DND-41 (cell line): ENCODE measurements around the gene TBC1D22A.
"Not testable (repeated sequence)": the region's sequence is repeated elsewhere in the genome, so short reads cannot be mapped to it uniquely, and the experiment has no call there.

Experiments used
- ATAC-seq: fragments of 200-7000 bp; cut with Tn5 transposase; 3 replicates; pipeline ENCODE4 v1.9.1; 2021; ENCODE audit warnings: low read depth; ENCODE audit not compliant: insufficient read depth
- DNase-seq: peaks from one replicate; pipeline ENCODE4 v3.0.0-alpha.2; 2020
- H2AFZ ChIP-seq: 2 replicates; pipeline ENCODE4 v1.6.0; 2012; ENCODE audit warnings: low read depth, low read length
- H3K27ac ChIP-seq: 2 replicates; pipeline ENCODE4 v1.5.1; 2012; ENCODE audit warnings: low read length, inconsistent platforms
- H3K27me3 ChIP-seq: fragments of 200-600 bp; sonication (generic); 2 replicates; pipeline ENCODE4 v1.6.0; 2012; ENCODE audit warnings: low read length, mild to moderate bottlenecking, inconsistent platforms; ENCODE audit not compliant: insufficient read depth, poor library complexity
- H3K36me3 ChIP-seq: 2 replicates; pipeline ENCODE4 v1.5.1; 2012; ENCODE audit warnings: low read length, inconsistent platforms; ENCODE audit not compliant: insufficient read depth
- H3K4me1 ChIP-seq: 2 replicates; pipeline ENCODE4 v1.5.1; 2012; ENCODE audit warnings: mild to moderate bottlenecking, low read length; ENCODE audit not compliant: insufficient read depth
- H3K4me2 ChIP-seq: 2 replicates; pipeline ENCODE4 v1.6.0; 2012; ENCODE audit warnings: mild to moderate bottlenecking, moderate library complexity, low read length, inconsistent platforms; ENCODE audit not compliant: insufficient read depth
- H3K4me3 ChIP-seq, 2 experiments: fragments of 200-600 bp in 1 of 2; shearing (Covaris generic) in 1 of 2; 2 replicates each; pipeline ENCODE4 v1.5.1; 2012 to 2016; ENCODE audit warnings: inconsistent platforms in 2 of 2, low read length in 2 of 2, mild to moderate bottlenecking in 2 of 2, low read depth in 1 of 2, moderate library complexity in 1 of 2
- H3K79me2 ChIP-seq: 2 replicates; pipeline ENCODE4 v1.6.0; 2012; ENCODE audit warnings: low read length, inconsistent platforms; ENCODE audit not compliant: insufficient read depth
- H3K9ac ChIP-seq: 2 replicates; pipeline ENCODE4 v1.6.0; 2012; ENCODE audit warnings: low read depth, mild to moderate bottlenecking, inconsistent platforms, low read length, moderate library complexity
- H3K9me3 ChIP-seq: 2 replicates; pipeline ENCODE4 v1.5.1; 2012; ENCODE audit warnings: low read length, moderate library complexity, mild to moderate bottlenecking, inconsistent platforms; ENCODE audit not compliant: insufficient read depth, severe bottlenecking
- H4K20me1 ChIP-seq: 2 replicates; pipeline ENCODE4 v1.6.0; 2012; ENCODE audit warnings: low read length; ENCODE audit not compliant: insufficient read depth
- EZH2 ChIP-seq: IDR thresholded peaks from 3 replicates; pipeline ENCODE4 v1.6.1; 2012; ENCODE audit warnings: borderline replicate concordance, low read depth, mild to moderate bottlenecking, moderate library complexity, low read length, inconsistent platforms; ENCODE audit not compliant: severe bottlenecking
- TF ChIP-seq, protein P1 (sequence below): IDR thresholded peaks from 2 replicates; pipeline ENCODE4 v1.5.1; 2012; ENCODE audit warnings: borderline replicate concordance, low read length, moderate library complexity, mild to moderate bottlenecking; ENCODE audit not compliant: poor library complexity, severe bottlenecking; ENCODE audit errors: extremely low read depth

TBC1D22A gene

GRCh38 chr22:47139013-47139789 lies 376.8 kb downstream of the TBC1D22A start:
- no peak overlapping the region for H3K4me3 ChIP-seq
- no peaks in the 10 kb centered on the region for H4K20me1 ChIP-seq
- no peak overlapping the region for H2AFZ ChIP-seq
- H3K9me3 ChIP-seq = no peaks in the 10 kb centered on the region
- H3K4me1 ChIP-seq = no peaks in the 10 kb centered on the region
- DNase-seq (no peak), ATAC-seq (no peak)
- H3K27ac ChIP-seq = no peak overlapping the region
- no peaks in the 10 kb centered on the region; the same call in 1 of the 2 replicates for H3K36me3 ChIP-seq
- H3K79me2 ChIP-seq = no peaks in the 10 kb centered on the region
- H3K9ac ChIP-seq = no peak overlapping the region
- H3K4me2 ChIP-seq = no peak overlapping the region
- TF ChIP-seq EZH2 = no peak
- TF ChIP-seq, protein P1, sequence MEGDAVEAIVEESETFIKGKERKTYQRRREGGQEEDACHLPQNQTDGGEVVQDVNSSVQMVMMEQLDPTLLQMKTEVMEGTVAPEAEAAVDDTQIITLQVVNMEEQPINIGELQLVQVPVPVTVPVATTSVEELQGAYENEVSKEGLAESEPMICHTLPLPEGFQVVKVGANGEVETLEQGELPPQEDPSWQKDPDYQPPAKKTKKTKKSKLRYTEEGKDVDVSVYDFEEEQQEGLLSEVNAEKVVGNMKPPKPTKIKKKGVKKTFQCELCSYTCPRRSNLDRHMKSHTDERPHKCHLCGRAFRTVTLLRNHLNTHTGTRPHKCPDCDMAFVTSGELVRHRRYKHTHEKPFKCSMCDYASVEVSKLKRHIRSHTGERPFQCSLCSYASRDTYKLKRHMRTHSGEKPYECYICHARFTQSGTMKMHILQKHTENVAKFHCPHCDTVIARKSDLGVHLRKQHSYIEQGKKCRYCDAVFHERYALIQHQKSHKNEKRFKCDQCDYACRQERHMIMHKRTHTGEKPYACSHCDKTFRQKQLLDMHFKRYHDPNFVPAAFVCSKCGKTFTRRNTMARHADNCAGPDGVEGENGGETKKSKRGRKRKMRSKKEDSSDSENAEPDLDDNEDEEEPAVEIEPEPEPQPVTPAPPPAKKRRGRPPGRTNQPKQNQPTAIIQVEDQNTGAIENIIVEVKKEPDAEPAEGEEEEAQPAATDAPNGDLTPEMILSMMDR = no peak
- H3K27me3 ChIP-seq = no peaks in the 10 kb centered on the region

GRCh38 chr22:47139790-47140119 lies 377.3 kb downstream of the TBC1D22A start:
- no peak overlapping the region for H3K4me2 ChIP-seq
- no peak overlapping the region for H2AFZ ChIP-seq
- H3K27me3 ChIP-seq = no peaks in the 10 kb centered on the region
- no peaks in the 10 kb centered on the region for H4K20me1 ChIP-seq
- H3K36me3 ChIP-seq = no peaks in the 10 kb centered on the region; the same call in 1 of the 2 replicates
- H3K27ac ChIP-seq = no peak overlapping the region
- ATAC-seq = no peak
- no peak overlapping the region for H3K9ac ChIP-seq
- no peaks in the 10 kb centered on the region for H3K79me2 ChIP-seq
- no peak for DNase-seq
- H3K4me1 ChIP-seq = no peaks in the 10 kb centered on the region
- TF ChIP-seq, protein P1 = no peak
- TF ChIP-seq EZH2 = no peak
- no peak overlapping the region for H3K4me3 ChIP-seq
- H3K9me3 ChIP-seq = no peaks in the 10 kb centered on the region

GRCh38 chr22:47140975-47141374 lies 378.5 kb downstream of the TBC1D22A start:
- H3K9ac ChIP-seq, ATAC-seq, H3K36me3 ChIP-seq, H3K9me3 ChIP-seq, DNase-seq, H3K79me2 ChIP-seq, H3K4me3 ChIP-seq, H4K20me1 ChIP-seq, H2AFZ ChIP-seq, H3K27ac ChIP-seq, H3K27me3 ChIP-seq, H3K4me1 ChIP-seq, H3K4me2 ChIP-seq: not testable (repeated sequence)

DNA sequence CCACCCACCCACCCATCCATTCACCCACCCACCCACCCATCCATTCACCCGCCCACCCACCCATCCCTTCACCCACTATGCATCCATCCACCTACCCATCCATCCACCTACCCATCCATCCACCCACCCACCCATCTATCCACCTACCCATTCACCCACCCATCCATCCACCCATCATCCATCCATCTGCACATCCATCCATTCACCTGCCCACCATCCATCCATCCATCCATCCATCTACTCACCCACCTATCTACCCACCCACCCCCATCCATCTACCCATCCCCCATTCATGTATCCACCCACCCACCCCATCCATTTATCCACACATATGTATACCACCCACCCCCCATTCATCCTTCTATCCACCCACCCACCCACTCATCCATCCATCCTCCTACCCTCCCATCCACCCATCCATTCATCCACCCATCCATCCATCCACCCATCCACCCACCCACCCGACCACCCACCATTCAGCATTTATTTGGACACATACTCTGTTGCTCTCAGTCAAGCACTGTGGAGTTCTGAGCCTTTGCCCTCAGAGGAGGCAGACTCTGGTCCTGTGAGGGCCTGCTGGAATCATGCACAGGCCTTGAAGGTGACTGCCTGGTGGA lies 380.1 kb downstream of the TBC1D22A start:
- no peak overlapping the region for H3K4me2 ChIP-seq
- no peak for DNase-seq
- H4K20me1 ChIP-seq = peaks cover 15% of the 10 kb centered on the region
- H3K79me2 ChIP-seq = no peaks in the 10 kb centered on the region
- H3K9ac ChIP-seq = no peak overlapping the region
- no peak overlapping the region for H3K4me3 ChIP-seq
- H3K27me3 ChIP-seq = no peaks in the 10 kb centered on the region
- no peak overlapping the region for H2AFZ ChIP-seq
- H3K4me1 ChIP-seq = no peaks in the 10 kb centered on the region
- H3K36me3 ChIP-seq = no peaks in the 10 kb centered on the region; the same call in 1 of the 2 replicates
- no peak overlapping the region for H3K27ac ChIP-seq
- TF ChIP-seq, protein P1 = no peak
- no peak for TF ChIP-seq EZH2
- no peak for ATAC-seq
- H3K9me3 ChIP-seq = no peaks in the 10 kb centered on the region
